ENCODE results near the gene HOXB9. TPM values are rescaled to one million over a fixed set of nuclear protein-coding genes. Genes with fewer than 3 reads are reported as not detected.

HOXB9 gene
- total RNA-seq, 4 donors from 2014 or later: not detected

GRCh38 chr17:48628649-48629410 is 2.7 kb upstream of the HOXB9 start:
- TF ChIP-seq POLR2A (IDR thresholded peaks at IDR 0.05): no peak
- no peak for TF ChIP-seq EP300 (IDR thresholded peaks at IDR 0.05)
- TF ChIP-seq CTCF (IDR thresholded peaks at IDR 0.05): no peak
- no peak for TF ChIP-seq POLR2AphosphoS5 (IDR thresholded peaks at IDR 0.05)
- WGBS, 2 donors (ENCODE audit: low coverage in 1 of 2): 19 to 22% methylated on average over 3 to 4 of the region's 5 CpGs
- H3K4me3 ChIP-seq: no peak overlapping the region
- H3K4me1 ChIP-seq: peaks cover 0 to 32% (median 23%) of the 10 kb centered on the region in 3 donors
- H3K36me3 ChIP-seq: no peaks in the 10 kb centered on the region
- no peak for ATAC-seq
- H3K9me3 ChIP-seq: peaks cover 0 to 2% (median 0%) of the 10 kb centered on the region in 3 donors
- no peak overlapping the region for H3K27ac ChIP-seq
- H3K27me3 ChIP-seq: peaks cover 100% of the 10 kb centered on the region

- no peaks in the 10 kb centered on the region for H3K36me3 ChIP-seq
- peaks cover 100% of the 10 kb centered on the region for H3K27me3 ChIP-seq
- peaks cover 0 to 26% (median 23%) of the 10 kb centered on the region in 3 donors for H3K4me1 ChIP-seq
- no peak for TF ChIP-seq CTCF (IDR thresholded peaks at IDR 0.05)
- no peak for TF ChIP-seq EP300 (IDR thresholded peaks at IDR 0.05)
- no peak for TF ChIP-seq POLR2A (IDR thresholded peaks at IDR 0.05)
- TF ChIP-seq POLR2AphosphoS5 (IDR thresholded peaks at IDR 0.05): no peak
- WGBS, 2 donors (ENCODE audit: low coverage in 1 of 2): 12 to 21% methylated on average over 18 to 24 of the region's 27 CpGs
- no peak overlapping the region for H3K27ac ChIP-seq
- no peak overlapping the region for H3K4me3 ChIP-seq
- H3K9me3 ChIP-seq: no peaks in the 10 kb centered on the region
- no peak for ATAC-seq
Measured at GRCh38 chr17:48627623-48628521, 1.7 kb upstream of the HOXB9 start.

- TF ChIP-seq POLR2AphosphoS5 (IDR thresholded peaks at IDR 0.05): no peak
- no peak for TF ChIP-seq EP300 (IDR thresholded peaks at IDR 0.05)
- TF ChIP-seq POLR2A (IDR thresholded peaks at IDR 0.05): no peak
- no peak for TF ChIP-seq CTCF (IDR thresholded peaks at IDR 0.05)
- WGBS, 2 donors (ENCODE audit: low coverage in 1 of 2): 4 to 23% methylated on average over 3 of the region's 5 CpGs
- peaks cover 100% of the 10 kb centered on the region for H3K27me3 ChIP-seq
- no peaks in the 10 kb centered on the region for H3K9me3 ChIP-seq
- H3K4me1 ChIP-seq: peaks cover 0 to 26% (median 23%) of the 10 kb centered on the region in 3 donors
- H3K36me3 ChIP-seq: no peaks in the 10 kb centered on the region
- no peak overlapping the region for H3K27ac ChIP-seq
- no peak for ATAC-seq
- H3K4me3 ChIP-seq: no peak overlapping the region
Measured at GRCh38 chr17:48627118-48627597, 1.0 kb upstream of the HOXB9 start.

GRCh38 chr17:48625495-48626244 is 488 bp downstream of the HOXB9 start:
- no peaks in the 10 kb centered on the region for H3K36me3 ChIP-seq
- TF ChIP-seq POLR2AphosphoS5 (IDR thresholded peaks at IDR 0.05) (no peak), POLR2A (IDR thresholded peaks at IDR 0.05) (no peak), EP300 (IDR thresholded peaks at IDR 0.05) (no peak), CTCF (IDR thresholded peaks at IDR 0.05) (no peak)
- H3K27ac ChIP-seq: no peak overlapping the region
- 1% methylated on average over 14 to 24 of the region's 69 CpGs for WGBS, 2 donors (ENCODE audit: low coverage in 1 of 2)
- H3K27me3 ChIP-seq: peaks cover 100% of the 10 kb centered on the region
- H3K9me3 ChIP-seq: no peaks in the 10 kb centered on the region
- peak; percentile 42 for ATAC-seq
- peak overlapping the region in 1 of 2 donors; percentile 41 for H3K4me3 ChIP-seq
- peaks cover 0 to 26% (median 23%) of the 10 kb centered on the region in 3 donors for H3K4me1 ChIP-seq
